GM04504 (cell line): ENCODE measurements around the gene APOBEC3C.
"Not testable (repeated sequence)": the region's sequence is repeated elsewhere in the genome, so short reads cannot be mapped to it uniquely, and the experiment has no call there.

Experiments
- DNase-seq: peaks from one replicate; pipeline ENCODE4 v3.0.0-alpha.2; 2012; ENCODE audit warnings: low read depth

The APOBEC3C gene

GRCh38 chr22:39063904-39064303, 49.8 kb downstream of the APOBEC3C start:
- not testable (repeated sequence) for DNase-seq

- not testable (repeated sequence) for DNase-seq
These were observed 52.6 kb downstream of the APOBEC3C start for GRCh38 chr22:39066442-39067276.

- DNase-seq: no peak
These were observed 54.2 kb downstream of the APOBEC3C start for GRCh38 chr22:39068033-39068785.
